SK-N-SH treated with all-trans-retinoic acid at 6 μM for 48 hours (cell line): ENCODE results near the gene PGAP2.

Source experiments
- ATAC-seq: fragments of 200-7000 bp; cut with Tn5 transposase; 3 replicates; pipeline ENCODE4 v1.9.1; 2020; ENCODE audit warnings: mild to moderate bottlenecking, moderate library complexity
- ARNTL ChIP-seq: fragments of 450-650 bp; formaldehyde crosslinking; IDR thresholded peaks from 2 replicates; pipeline ENCODE4 v1.5.0; 2020; ENCODE audit warnings: low read depth, mild to moderate bottlenecking, moderate library complexity, borderline replicate concordance
- BACH2 ChIP-seq: fragments of 250-450 bp; sonication (Bioruptor Pico); IDR thresholded peaks from 2 replicates; pipeline ENCODE4 v1.9.0; 2021; ENCODE audit warnings: mild to moderate bottlenecking, borderline replicate concordance
- CSDC2 ChIP-seq: fragments of 250-450 bp; sonication (Bioruptor Pico); IDR thresholded peaks from 2 replicates; pipeline ENCODE4 v1.5.0; 2020; ENCODE audit warnings: mild to moderate bottlenecking, moderate library complexity
- CSRNP3 ChIP-seq: fragments of 250-450 bp; sonication (Bioruptor Pico); IDR thresholded peaks from 2 replicates; pipeline ENCODE4 v1.5.1; 2021; ENCODE audit warnings: mild to moderate bottlenecking, moderate library complexity
- ESRRG ChIP-seq: fragments of 250-450 bp; sonication (Bioruptor Pico); IDR thresholded peaks from 2 replicates; pipeline ENCODE4 v1.6.1; 2021; ENCODE audit warnings: mild to moderate bottlenecking
- GLIS3 ChIP-seq: fragments of 250-450 bp; sonication (Bioruptor Pico); IDR thresholded peaks from 2 replicates; pipeline ENCODE4 v1.5.0; 2020; ENCODE audit warnings: mild to moderate bottlenecking, moderate library complexity
- ISL1 ChIP-seq: fragments of 250-450 bp; sonication (Bioruptor Pico); IDR thresholded peaks from 2 replicates; pipeline ENCODE4 v2.1.2; 2022; ENCODE audit warnings: mild to moderate bottlenecking, moderate library complexity
- ZC3H10 ChIP-seq: fragments of 250-450 bp; sonication (Bioruptor Pico); IDR thresholded peaks from 2 replicates; pipeline ENCODE4 v1.5.1; 2021; ENCODE audit warnings: mild to moderate bottlenecking, moderate library complexity
- ZFP30 ChIP-seq: fragments of 450-650 bp; formaldehyde crosslinking; IDR thresholded peaks from 2 replicates; pipeline ENCODE4 v1.5.0; 2022; ENCODE audit warnings: mild to moderate bottlenecking, moderate library complexity
- ZNF8 ChIP-seq: fragments of 450-650 bp; formaldehyde crosslinking; IDR thresholded peaks from 2 replicates; pipeline ENCODE4 v1.5.0; 2020; ENCODE audit warnings: mild to moderate bottlenecking, moderate library complexity
- TF ChIP-seq, protein P1 (sequence below): fragments of 250-450 bp; sonication (Bioruptor Pico); IDR thresholded peaks from 2 replicates; pipeline ENCODE4 v1.5.0; 2020; ENCODE audit warnings: mild to moderate bottlenecking, moderate library complexity
- TF ChIP-seq, protein P2 (sequence below): fragments of 250-450 bp; sonication (Bioruptor Pico); IDR thresholded peaks from 2 replicates; pipeline ENCODE4 v1.8.0; 2021; ENCODE audit warnings: low read depth, mild to moderate bottlenecking, moderate library complexity, borderline replicate concordance

The PGAP2 gene

DNA sequence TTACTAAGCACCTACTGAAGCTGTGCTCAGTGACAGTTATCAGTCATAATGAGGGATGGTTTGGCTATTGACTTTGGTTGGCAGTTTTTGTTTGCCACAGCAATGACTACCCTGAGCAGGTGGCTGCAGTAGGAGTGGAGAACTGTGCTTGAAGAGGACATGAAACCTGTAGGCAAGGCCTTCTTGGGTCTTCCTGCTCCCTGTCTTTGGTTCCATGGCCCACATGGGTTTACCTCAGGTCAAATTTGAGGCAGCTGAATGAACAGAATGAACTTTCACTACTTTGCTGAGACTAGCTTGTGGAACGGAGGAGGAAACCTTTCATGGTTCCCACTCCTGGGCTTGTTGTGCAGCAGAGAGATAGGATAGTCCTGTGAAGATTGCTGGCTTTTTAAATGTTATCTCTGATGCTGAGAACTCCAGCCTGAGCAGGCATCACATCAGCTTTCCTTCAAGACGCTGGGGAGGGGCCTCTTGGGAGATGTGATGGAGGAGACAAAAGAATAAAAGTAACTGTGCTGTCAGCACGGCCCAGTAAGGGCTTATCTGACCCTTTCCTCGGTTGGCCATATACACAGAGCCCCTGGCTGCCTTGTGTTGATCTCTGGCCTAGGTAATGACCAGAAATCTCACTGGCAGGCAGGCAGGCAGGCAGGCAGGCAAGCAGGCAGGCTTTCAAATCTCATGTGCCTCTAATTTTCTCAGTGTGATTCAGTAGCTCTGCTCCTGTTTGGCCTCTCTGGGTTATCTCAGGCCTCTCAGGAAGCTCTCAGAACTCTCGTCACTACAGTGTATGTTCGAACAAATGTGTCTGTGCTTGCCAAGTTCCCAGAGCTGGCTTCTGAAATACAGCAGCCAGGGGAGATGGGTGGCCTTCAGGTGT lies 59.1 kb downstream of the PGAP2 start (continued):
- TF ChIP-seq, protein P1, sequence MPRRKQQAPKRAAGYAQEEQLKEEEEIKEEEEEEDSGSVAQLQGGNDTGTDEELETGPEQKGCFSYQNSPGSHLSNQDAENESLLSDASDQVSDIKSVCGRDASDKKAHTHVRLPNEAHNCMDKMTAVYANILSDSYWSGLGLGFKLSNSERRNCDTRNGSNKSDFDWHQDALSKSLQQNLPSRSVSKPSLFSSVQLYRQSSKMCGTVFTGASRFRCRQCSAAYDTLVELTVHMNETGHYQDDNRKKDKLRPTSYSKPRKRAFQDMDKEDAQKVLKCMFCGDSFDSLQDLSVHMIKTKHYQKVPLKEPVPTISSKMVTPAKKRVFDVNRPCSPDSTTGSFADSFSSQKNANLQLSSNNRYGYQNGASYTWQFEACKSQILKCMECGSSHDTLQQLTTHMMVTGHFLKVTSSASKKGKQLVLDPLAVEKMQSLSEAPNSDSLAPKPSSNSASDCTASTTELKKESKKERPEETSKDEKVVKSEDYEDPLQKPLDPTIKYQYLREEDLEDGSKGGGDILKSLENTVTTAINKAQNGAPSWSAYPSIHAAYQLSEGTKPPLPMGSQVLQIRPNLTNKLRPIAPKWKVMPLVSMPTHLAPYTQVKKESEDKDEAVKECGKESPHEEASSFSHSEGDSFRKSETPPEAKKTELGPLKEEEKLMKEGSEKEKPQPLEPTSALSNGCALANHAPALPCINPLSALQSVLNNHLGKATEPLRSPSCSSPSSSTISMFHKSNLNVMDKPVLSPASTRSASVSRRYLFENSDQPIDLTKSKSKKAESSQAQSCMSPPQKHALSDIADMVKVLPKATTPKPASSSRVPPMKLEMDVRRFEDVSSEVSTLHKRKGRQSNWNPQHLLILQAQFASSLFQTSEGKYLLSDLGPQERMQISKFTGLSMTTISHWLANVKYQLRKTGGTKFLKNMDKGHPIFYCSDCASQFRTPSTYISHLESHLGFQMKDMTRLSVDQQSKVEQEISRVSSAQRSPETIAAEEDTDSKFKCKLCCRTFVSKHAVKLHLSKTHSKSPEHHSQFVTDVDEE (CRISPR knock-in tag): no peak
- TF ChIP-seq ZNF8 (CRISPR knock-in tag) (no peak), ESRRG (CRISPR knock-in tag) (no peak), ZFP30 (CRISPR knock-in tag) (no peak), ZC3H10 (CRISPR knock-in tag) (no peak)
- TF ChIP-seq, protein P2, sequence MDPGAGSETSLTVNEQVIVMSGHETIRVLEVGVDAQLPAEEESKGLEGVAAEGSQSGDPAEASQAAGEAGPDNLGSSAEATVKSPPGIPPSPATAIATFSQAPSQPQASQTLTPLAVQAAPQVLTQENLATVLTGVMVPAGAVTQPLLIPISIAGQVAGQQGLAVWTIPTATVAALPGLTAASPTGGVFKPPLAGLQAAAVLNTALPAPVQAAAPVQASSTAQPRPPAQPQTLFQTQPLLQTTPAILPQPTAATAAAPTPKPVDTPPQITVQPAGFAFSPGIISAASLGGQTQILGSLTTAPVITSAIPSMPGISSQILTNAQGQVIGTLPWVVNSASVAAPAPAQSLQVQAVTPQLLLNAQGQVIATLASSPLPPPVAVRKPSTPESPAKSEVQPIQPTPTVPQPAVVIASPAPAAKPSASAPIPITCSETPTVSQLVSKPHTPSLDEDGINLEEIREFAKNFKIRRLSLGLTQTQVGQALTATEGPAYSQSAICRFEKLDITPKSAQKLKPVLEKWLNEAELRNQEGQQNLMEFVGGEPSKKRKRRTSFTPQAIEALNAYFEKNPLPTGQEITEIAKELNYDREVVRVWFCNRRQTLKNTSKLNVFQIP: no peak

GRCh38 chr11:3873712-3874349 lies 65.5 kb downstream of the PGAP2 start:
- no peak for ATAC-seq
- no peak for TF ChIP-seq CSDC2 (CRISPR knock-in tag)
- no peak for TF ChIP-seq BACH2 (CRISPR knock-in tag)
- TF ChIP-seq GLIS3: no peak
- no peak for TF ChIP-seq CSRNP3 (CRISPR knock-in tag)
- no peak for TF ChIP-seq ISL1 (CRISPR knock-in tag)
- TF ChIP-seq ARNTL (CRISPR knock-in tag): no peak
